A673 (cell line): ENCODE measurements around the gene POLR1G. TPM values are rescaled to one million over a fixed set of nuclear protein-coding genes. Genes with fewer than 3 reads are reported as not detected.
"Not testable (repeated sequence)": the region's sequence is repeated elsewhere in the genome, so short reads cannot be mapped to it uniquely, and the experiment has no call there.

ENCODE experiments used
- BruUV-seq: library from RNA; stranded (reverse); fragments of 400-500 nt; replicated peaks from 2 replicates; lab custom pipeline; 2021; lab: Mats Ljungman, UMichigan
- CTCF ChIA-PET: fragments of 300-600 bp; sonication (Branson Sonifier 250); formaldehyde crosslinking; loops from one replicate; lab custom pipeline; 2022; ENCODE audit warnings: antibody characterized with exemption; lab: Charles Lee
- POLR2A ChIA-PET: fragments of 300-600 bp; sonication (Branson Sonifier 250); formaldehyde crosslinking; loops from one replicate; lab custom pipeline; 2022; ENCODE audit warnings: antibody characterized with exemption; ENCODE audit not compliant: low non-redundant PET; lab: Charles Lee
- DNase-seq: peaks from one replicate; pipeline ENCODE4 v3.0.0-alpha.2; 2015; ENCODE audit warnings: low spot score
- H3K27ac ChIP-seq: fragments of 200-600 bp; sonication (generic); 2 replicates; pipeline ENCODE4 v1.5.1; 2016; ENCODE audit warnings: mixed run types, low read depth, mild to moderate bottlenecking, mixed read lengths, antibody characterized with exemption, low read length; ENCODE audit not compliant: poor library complexity, severe bottlenecking
- H3K27me3 ChIP-seq: fragments of 200-600 bp; sonication (generic); replicated peaks from 2 replicates; pipeline ENCODE4 v1.6.1; 2017; ENCODE audit warnings: mixed run types, low read depth, mild to moderate bottlenecking, mixed read lengths, antibody characterized with exemption, low read length; ENCODE audit not compliant: insufficient read depth, poor library complexity
- H3K36me3 ChIP-seq: fragments of 200-600 bp; sonication (generic); 2 replicates; pipeline ENCODE4 v1.6.1; 2016; ENCODE audit warnings: mixed run types, mild to moderate bottlenecking, mixed read lengths, antibody characterized with exemption, low read length; ENCODE audit not compliant: insufficient read depth, poor library complexity, severe bottlenecking
- H3K4me1 ChIP-seq: fragments of 200-600 bp; sonication (generic); 2 replicates; pipeline ENCODE4 v1.6.1; 2017; ENCODE audit warnings: mixed run types, mild to moderate bottlenecking, mixed read lengths, antibody characterized with exemption, low read length; ENCODE audit not compliant: insufficient read depth, poor library complexity, severe bottlenecking
- H3K4me3 ChIP-seq: fragments of 200-600 bp; sonication (generic); 2 replicates; pipeline ENCODE4 v1.5.1; 2016; ENCODE audit warnings: low read depth, mixed run types, mild to moderate bottlenecking, mixed read lengths, low read length; ENCODE audit not compliant: poor library complexity, severe bottlenecking
- H3K9me3 ChIP-seq: fragments of 200-600 bp; sonication (generic); 2 replicates; pipeline ENCODE4 v1.6.1; 2016; ENCODE audit warnings: mixed run types, low read depth, mild to moderate bottlenecking, mixed read lengths, antibody characterized with exemption, low read length; ENCODE audit not compliant: poor library complexity, severe bottlenecking
- EZH2 ChIP-seq: fragments of 200-600 bp; sonication (generic); IDR thresholded peaks from 2 replicates; pipeline ENCODE4 v1.6.1; 2017; ENCODE audit warnings: borderline replicate concordance, low read depth, mild to moderate bottlenecking, mixed read lengths, antibody characterized with exemption, low read length; ENCODE audit not compliant: poor library complexity, severe bottlenecking
- intact Hi-C: fragments of 100-400 bp; cut with micrococcal nuclease; formaldehyde crosslinking; loops from one replicate; pipeline ENCODE4 v1.10.0; 2022; ENCODE audit not compliant: unreplicated experiment
- total RNA-seq: library from RNA; stranded (reverse); gene quantifications from 2 replicates; pipeline ENCODE4 v1.2.3, GENCODE V29; 2021
- TF ChIP-seq, protein P1 (sequence below): fragments of 300-800, 200-600 bp; sonication (generic); conservative IDR thresholded peaks from 2 replicates; pipeline ENCODE4 v1.5.1; 2017; ENCODE audit warnings: low read depth, mild to moderate bottlenecking, antibody characterized with exemption, low read length, moderate library complexity, mixed read lengths

POLR1G gene
- total RNA-seq, 1 experiment from 2014 or later, result 30.1 TPM

DNA sequence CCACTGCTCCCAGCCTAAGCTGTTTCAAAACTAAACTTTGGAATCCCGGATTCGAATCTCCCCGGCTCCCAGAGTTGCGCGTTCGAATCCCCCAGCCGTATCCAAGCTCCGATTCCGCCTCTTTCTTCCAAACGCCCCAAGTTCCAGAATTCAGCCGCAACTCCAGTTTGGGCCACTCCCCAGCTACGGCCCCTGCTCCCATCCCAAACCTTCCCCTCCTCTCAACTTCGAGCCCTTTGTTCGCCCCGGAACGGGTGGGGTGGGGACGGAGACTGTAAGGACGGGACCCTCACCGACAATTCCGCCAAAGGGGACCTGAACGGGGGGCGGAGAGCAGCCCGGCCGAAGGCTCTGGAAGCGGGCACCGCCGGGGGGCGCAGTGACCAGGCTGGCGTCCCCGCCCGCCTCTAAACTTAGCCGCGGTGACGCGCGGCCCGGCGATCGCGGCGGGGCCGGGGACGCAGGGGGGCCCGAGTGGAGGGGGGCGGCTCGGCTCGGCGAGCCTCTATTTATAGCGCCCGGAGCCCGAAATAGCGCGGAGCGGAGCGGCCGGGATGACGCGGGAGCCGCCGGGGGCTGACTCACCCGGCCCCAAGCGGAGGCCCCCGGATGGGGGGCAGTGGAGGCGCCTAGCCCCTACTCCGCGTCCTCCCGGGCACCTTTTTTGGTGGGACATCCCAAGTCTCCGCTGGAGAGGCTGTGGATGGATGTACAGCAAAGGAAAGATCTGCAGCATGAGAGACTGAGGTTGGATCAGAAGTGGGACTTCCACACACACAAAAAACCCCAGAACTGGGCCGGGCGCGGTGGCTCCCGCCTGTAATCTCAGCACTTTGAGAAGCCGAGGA lies 22.2 kb downstream of the POLR1G start:
- DNase-seq, result peak; percentile 63
- peak overlapping the region; percentile 85 for H3K27ac ChIP-seq
- H3K4me1 ChIP-seq, result peaks cover 9% of the 10 kb centered on the region
- CTCF ChIA-PET, result interaction anchor here (0.6 to 1.9 kb wide), 5 partner anchors 11 to 225 kb away, joined by 3 to 13 read pairs (median 4); no protein-coding TSS in a partner anchor
- no peak for TF ChIP-seq EZH2
- TF ChIP-seq, protein P1, sequence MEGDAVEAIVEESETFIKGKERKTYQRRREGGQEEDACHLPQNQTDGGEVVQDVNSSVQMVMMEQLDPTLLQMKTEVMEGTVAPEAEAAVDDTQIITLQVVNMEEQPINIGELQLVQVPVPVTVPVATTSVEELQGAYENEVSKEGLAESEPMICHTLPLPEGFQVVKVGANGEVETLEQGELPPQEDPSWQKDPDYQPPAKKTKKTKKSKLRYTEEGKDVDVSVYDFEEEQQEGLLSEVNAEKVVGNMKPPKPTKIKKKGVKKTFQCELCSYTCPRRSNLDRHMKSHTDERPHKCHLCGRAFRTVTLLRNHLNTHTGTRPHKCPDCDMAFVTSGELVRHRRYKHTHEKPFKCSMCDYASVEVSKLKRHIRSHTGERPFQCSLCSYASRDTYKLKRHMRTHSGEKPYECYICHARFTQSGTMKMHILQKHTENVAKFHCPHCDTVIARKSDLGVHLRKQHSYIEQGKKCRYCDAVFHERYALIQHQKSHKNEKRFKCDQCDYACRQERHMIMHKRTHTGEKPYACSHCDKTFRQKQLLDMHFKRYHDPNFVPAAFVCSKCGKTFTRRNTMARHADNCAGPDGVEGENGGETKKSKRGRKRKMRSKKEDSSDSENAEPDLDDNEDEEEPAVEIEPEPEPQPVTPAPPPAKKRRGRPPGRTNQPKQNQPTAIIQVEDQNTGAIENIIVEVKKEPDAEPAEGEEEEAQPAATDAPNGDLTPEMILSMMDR, result peak; percentile 63
- H3K36me3 ChIP-seq, result no peaks in the 10 kb centered on the region
- H3K9me3 ChIP-seq, result no peaks in the 10 kb centered on the region
- intact Hi-C loops, result loop anchor here (5.0 kb wide), 2 partner anchors 214 to 264 kb away; partner anchors contain the start of genes QPCTL and SNRPD2
- BruUV-seq, result no TSS peak
- peak overlapping the region; percentile 85 for H3K4me3 ChIP-seq
- POLR2A ChIA-PET, result no interaction called here
- H3K27me3 ChIP-seq, result no peaks in the 10 kb centered on the region

GRCh38 chr19:45429896-45430295 lies 23.5 kb downstream of the POLR1G start:
- H3K27ac ChIP-seq, H3K9me3 ChIP-seq, POLR2A ChIA-PET, H3K27me3 ChIP-seq, H3K4me3 ChIP-seq, H3K4me1 ChIP-seq, DNase-seq, H3K36me3 ChIP-seq, BruUV-seq: not testable (repeated sequence)
- intact Hi-C loops, result loop anchor here (5.0 kb wide), 2 partner anchors 212 to 262 kb away; partner anchors contain the start of genes QPCTL and SNRPD2
- CTCF ChIA-PET, result interaction anchor here (1.0 kb wide), 1 partner anchor 9 kb away, joined by 3 read pairs; no protein-coding TSS in a partner anchor

DNA sequence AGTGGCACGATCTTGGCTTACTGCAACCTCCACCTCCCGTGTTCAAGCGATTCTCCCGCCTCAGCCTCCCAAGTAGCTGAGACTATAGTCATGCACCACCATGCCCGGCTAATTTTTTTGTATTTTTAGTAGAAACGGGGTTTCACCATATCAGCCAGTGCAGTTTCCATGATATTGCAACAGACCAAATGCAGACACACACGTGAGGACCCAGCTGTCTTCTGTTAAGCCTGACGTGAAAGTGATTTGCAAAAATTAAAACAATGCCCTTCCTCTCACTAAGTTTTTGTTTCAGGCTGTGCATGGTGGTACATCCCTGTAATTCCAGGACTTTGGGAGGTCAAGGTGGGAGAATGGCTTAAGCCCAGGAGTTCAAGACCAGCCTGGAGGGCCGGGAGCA lies 24.6 kb downstream of the POLR1G start:
- H3K27me3 ChIP-seq, H3K4me3 ChIP-seq, H3K36me3 ChIP-seq, H3K4me1 ChIP-seq, intact Hi-C loops, H3K27ac ChIP-seq, H3K9me3 ChIP-seq, POLR2A ChIA-PET, DNase-seq, BruUV-seq: not testable (repeated sequence)
- CTCF ChIA-PET, result interaction anchor here (0.6 kb wide), 1 partner anchor 386 kb away, joined by 11 read pairs; no protein-coding TSS in a partner anchor

GRCh38 chr19:45432543-45432942 lies 26.1 kb downstream of the POLR1G start:
- BruUV-seq, DNase-seq, H3K4me1 ChIP-seq, intact Hi-C loops, H3K4me3 ChIP-seq, H3K9me3 ChIP-seq, H3K27me3 ChIP-seq, CTCF ChIA-PET, H3K27ac ChIP-seq, H3K36me3 ChIP-seq: not testable (repeated sequence)
- POLR2A ChIA-PET, result interaction anchor here (0.7 kb wide), 1 partner anchor 26 kb away, joined by 3 read pairs; no protein-coding TSS in a partner anchor
